Epidermal melanocyte (primary cell): ENCODE results near the gene VTI1A.
"Not testable (repeated sequence)": the region's sequence is repeated elsewhere in the genome, so short reads cannot be mapped to it uniquely, and the experiment has no call there.

ENCODE experiments used
- DNase-seq: peaks from one replicate; pipeline ENCODE4 v3.0.0; 2011; ENCODE audit warnings: low spot score; ENCODE audit not compliant: insufficient read length

VTI1A gene

DNA sequence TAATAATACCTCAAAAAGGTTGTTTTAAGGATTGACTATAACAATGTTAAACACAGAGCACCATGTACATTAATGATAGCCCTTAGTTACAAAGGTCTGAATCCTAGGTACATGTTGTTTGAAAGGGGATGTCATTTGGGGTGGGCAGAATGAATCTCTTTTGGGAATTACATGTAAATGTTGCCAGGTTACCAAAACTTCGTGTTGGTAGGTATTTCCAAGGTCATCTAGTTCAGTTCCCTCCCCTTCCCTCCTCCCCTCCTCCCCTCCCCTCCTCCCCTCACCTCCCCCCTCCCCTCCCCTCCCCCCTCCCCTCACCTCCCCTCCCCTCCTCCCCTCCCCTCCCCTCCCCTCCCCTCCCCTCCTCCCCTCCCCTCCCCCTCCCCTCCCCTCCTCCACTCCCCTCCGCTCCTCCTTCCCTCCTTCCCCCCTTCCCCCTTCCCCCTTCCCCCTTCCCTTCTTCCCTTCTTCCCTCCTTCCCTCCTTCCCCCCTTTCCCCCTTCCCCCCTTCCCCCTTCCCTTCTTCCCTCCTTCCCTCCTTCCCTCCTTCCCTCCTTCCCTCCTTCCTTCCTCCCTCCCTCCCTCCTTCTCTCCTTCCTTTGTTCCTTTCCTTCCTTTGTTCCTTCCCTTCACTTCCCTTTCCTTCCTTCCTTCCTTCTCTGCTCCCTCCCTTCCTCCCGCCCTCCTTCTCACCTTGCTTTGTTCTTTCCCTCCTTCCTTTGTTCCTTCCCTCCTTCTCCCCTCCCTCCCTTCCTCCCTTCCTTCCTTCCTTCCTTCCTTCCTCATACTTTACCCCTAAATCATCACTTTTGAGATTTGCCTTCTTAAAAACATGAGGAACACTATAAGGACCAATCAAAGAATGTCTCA lies 8.1 kb downstream of the VTI1A start:
- no peak for DNase-seq

DNA sequence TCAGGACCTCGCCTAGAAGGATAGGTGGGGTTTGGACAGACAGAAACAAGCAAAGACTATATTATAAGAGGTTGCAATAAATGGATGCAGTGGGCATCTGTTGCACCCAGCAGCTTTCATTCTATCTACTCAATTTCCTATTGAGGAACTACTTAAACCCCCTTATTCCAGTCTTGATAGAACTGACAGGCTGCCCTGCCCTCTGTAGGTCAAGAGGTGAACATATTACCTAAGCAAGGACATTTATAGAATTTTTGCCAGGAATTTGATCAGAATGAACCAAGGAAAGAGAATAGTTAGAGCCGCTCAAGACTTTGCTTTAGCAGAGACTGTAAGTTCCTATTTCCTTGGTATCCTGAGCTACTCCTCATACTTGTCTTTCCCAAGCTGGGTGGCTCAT lies 9.5 kb downstream of the VTI1A start:
- DNase-seq: no peak

GRCh38 chr10:112460366-112460765 lies 13.4 kb downstream of the VTI1A start:
- no peak for DNase-seq

GRCh38 chr10:112461029-112461887 lies 14.2 kb downstream of the VTI1A start:
- DNase-seq: no peak

GRCh38 chr10:112464074-112464473 lies 17.1 kb downstream of the VTI1A start:
- DNase-seq: not testable (repeated sequence)

- no peak for DNase-seq
Observed at GRCh38 chr10:112465299-112465883, 18.4 kb downstream of the VTI1A start.

- no peak for DNase-seq
Observed at GRCh38 chr10:112466802-112467201, 19.8 kb downstream of the VTI1A start.

DNA sequence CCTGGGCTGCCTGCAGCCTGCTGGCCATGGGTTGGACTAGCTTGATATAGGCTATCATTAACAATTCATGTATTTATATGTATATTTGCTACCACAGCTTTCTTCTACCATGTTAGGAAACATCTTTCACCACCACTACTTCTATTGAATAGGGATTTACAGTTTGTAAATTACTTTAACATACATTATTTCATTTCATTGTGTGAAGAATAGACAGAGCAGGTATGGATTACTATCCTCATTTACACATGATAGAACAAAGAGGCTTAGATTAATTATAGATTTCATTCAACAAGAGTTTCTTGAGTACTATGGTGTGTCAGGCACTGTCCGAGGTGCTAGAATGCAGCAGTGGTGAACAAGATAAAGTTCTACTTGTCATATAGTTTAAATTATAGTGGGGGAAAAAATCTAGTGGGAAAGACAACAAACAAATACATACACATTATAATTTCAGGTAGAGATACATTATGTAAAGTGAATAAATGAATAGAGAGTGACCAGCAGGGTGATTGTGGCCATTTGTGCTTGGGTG lies 20.6 kb downstream of the VTI1A start:
- DNase-seq: no peak

DNA sequence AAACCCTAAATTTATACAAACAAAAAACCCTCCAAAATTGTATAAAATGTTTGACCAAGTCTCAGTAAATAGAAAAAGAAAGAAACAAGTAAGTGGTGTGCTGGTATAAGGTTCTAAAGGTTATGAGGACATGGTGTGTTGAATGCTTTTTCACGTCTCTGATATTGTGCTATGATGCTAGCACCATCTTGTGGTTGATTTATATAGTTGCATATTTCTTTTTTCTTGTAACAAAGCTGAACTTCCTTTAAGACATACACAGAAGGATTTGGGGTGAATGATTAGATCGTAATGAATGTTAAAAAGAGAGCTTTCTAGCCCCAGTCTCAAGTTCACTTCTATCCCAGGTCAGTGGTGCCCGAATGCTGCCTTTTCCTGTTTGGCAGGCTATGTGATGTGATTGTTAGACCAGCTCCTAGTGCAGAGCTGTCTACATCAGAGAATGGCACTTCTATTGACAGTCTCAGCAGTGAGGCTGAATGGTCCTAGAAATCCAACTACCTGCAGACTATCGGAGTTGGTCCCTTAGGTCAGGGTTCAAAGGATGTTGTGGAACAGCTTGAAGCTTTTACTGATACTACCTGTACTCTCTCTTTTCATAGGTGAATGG lies 25.0 kb downstream of the VTI1A start:
- DNase-seq: peak; percentile 64

DNA sequence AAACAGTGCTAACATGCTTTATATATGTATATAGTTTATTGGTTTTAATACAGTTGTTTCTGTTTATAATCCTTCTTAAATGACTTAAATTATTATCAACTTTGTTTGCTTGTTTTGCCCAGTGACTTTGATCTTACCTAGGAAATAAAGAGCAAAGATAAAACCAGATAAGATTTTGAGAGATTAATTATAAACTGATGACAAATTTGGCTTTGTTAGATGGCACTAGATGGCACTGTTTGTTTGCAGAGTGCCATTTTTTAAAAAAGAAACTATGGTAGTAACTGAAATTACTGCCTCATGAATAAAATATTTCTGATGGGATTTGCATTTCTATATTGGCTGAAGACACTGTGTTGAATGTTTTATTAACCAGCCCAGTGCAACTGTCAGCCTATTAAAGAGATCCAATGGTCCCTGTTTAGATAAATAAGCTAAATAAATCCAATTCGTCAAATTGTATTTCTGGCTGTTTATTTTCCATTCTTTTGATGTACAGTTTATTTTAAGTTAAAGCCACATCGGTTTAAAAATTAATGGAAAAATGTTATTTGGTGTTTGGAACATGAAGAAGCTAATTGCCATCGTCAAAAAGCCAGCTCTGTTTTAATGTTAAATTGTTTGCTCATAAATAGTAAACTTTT lies 28.7 kb downstream of the VTI1A start:
- DNase-seq: no peak

DNA sequence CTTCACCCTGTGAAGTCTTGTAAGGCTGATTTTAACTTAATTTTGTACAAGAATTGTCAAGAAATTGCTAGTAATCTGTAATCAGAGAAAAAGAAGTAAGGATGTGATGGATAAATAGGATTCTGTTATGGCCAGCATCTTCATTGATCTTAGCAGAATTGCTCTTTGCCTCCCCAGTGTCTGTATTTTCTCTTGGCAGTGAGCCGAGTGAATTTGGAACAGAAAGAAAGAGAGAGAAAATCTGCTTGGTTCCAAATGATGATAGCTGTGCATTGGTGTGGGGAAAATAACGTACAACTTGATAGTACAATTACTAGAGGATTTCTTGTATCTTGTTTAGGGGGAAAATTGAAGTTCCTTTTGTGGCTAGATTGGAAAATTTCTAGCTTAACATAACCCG lies 34.6 kb downstream of the VTI1A start:
- no peak for DNase-seq

DNA sequence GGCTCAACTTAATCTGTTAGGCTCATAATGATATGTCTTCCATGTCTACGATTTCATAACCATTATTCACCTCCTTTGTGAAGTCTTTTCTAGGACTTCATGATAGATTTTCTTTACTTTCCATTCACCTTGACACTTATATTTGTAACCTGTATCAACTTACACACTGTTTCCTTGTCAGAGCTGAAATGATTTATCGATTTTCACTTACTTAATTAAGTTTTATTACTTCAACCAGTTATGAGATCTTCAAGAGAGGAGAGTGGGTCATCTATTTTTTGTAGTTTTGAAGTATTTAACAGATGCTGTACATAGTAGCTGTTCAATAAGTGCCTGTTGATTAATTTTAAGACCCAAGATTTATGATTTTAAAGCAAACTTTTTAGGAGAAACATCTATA lies 37.4 kb downstream of the VTI1A start:
- DNase-seq: no peak

DNA sequence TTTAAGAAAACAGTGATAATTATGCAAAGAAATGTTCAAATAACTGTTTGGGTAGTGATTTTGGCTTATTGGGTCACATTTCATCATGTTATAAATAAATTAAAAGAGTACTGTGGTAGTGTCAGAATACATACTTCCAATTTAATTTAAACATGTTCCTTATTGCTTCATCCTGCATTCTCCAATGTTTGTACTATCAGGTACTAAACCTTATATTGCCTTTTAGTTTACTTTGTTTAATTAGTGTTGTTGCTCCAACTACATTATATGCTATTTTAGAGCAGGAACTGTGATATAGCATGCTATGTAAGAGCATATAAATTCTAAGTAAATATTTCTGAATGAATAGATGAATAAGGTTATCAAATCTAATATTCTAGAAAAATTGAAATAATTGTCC lies 40.9 kb downstream of the VTI1A start:
- DNase-seq: no peak

DNA sequence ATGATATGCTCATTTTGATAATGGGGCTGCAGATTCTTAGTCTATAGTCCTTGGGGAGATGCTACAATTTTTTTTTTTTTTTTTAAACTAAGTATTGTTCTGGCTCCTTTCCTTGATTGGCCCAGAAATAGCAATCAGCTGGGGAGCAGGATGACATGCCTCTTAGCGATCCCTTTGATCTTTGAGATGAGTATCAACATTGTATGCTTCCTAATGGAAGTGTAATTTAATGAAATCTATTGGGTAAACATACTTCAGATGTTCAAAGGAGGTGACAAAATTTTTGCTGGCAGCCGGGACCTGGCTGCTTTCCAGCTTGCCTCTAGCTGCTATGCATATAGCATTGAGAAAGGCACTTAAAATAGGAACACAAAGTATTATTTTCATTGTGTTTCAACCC lies 43.5 kb downstream of the VTI1A start:
- no peak for DNase-seq

DNA sequence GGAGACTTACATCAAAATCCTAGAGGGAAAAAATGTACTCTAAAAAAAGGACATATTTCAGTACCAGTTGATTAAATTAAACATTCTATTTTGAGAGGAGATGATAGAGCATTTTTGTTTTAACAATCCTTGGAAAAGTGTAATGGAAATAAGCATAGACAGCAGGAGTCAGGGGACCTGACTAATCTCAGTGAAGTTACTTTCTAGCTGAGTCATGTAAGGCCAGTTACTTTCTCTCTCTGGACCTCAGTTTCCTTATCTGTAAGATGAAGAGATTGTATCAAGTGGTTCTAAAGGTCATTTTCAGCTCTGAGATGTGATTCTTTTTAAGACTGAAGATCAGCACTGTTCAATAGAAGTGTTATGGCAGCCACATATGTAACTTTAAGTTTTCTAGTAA lies 44.1 kb downstream of the VTI1A start:
- DNase-seq: no peak

GRCh38 chr10:112492736-112493135 lies 45.7 kb downstream of the VTI1A start:
- no peak for DNase-seq

GRCh38 chr10:112497347-112497950 lies 50.4 kb downstream of the VTI1A start:
- DNase-seq: no peak

DNA sequence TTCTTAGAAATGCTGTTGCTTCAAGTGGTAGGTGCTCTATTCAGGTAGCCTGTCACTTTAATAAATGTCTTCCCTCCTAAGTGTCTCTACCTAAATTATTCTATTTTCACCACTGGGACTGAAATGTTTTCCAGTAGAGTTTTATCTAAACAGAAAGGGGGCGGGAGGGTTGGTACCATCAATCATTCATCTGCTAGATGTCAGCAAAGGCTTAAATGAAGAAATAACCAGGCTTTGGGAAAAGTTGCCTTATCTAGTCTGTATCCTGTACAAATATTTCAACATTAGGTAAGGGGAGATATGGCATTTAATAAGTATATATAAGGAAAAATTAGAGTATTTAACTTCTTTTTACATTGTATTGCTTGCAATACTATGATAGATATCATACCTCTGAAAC lies 51.8 kb downstream of the VTI1A start:
- DNase-seq: no peak

GRCh38 chr10:112499985-112500384 lies 53.0 kb downstream of the VTI1A start:
- DNase-seq: not testable (repeated sequence)

GRCh38 chr10:112502536-112502935 lies 55.5 kb downstream of the VTI1A start:
- no peak for DNase-seq
